Endothelial cell (in vitro differentiated cells): Measurements from ENCODE around the gene TMCC1. TPM values are rescaled to one million over a fixed set of nuclear protein-coding genes. Genes with fewer than 3 reads are reported as not detected.

ENCODE experiments used
- DNase-seq: peaks from one replicate; pipeline ENCODE4 v3.0.0; 2021; ENCODE audit warnings: low spot score
- H3K27ac Mint-ChIP-seq: one replicate; pipeline ENCODE4 v1.8.0; 2021; ENCODE audit warnings: mixed read lengths, inconsistent platforms; ENCODE audit not compliant: unreplicated experiment
- H3K27me3 Mint-ChIP-seq: one replicate; pipeline ENCODE4 v1.8.0; 2021; ENCODE audit warnings: mild to moderate bottlenecking, moderate library complexity, mixed read lengths, inconsistent platforms; ENCODE audit not compliant: unreplicated experiment
- H3K36me3 Mint-ChIP-seq: one replicate; pipeline ENCODE4 v1.8.0; 2021; ENCODE audit warnings: mild to moderate bottlenecking, low read depth, mixed read lengths, inconsistent platforms; ENCODE audit not compliant: unreplicated experiment
- H3K4me1 Mint-ChIP-seq: one replicate; pipeline ENCODE4 v1.8.0; 2021; ENCODE audit warnings: mild to moderate bottlenecking, mixed read lengths, inconsistent platforms; ENCODE audit not compliant: unreplicated experiment
- H3K4me3 Mint-ChIP-seq: one replicate; pipeline ENCODE4 v1.8.0; 2021; ENCODE audit warnings: mild to moderate bottlenecking, mixed read lengths, inconsistent platforms; ENCODE audit not compliant: unreplicated experiment
- H3K9me3 Mint-ChIP-seq: one replicate; pipeline ENCODE4 v1.8.0; 2021; ENCODE audit warnings: mixed read lengths, inconsistent platforms; ENCODE audit not compliant: unreplicated experiment
- CTCF ChIP-seq: fragments of 200-600 bp; sonication (generic); IDR thresholded peaks from one replicate; pipeline ENCODE4 v1.5.0; 2021; ENCODE audit warnings: antibody characterized with exemption; ENCODE audit not compliant: unreplicated experiment
- total RNA-seq: library from RNA; stranded (reverse); fragmentation: NEBNext Ultra II Directional; extraction: Animal tissue kit (Norgen Biotek cat#: 25700); gene quantifications from one replicate; pipeline ENCODE4 v1.2.1, GENCODE V29; 2021; ENCODE audit not compliant: unreplicated experiment

TMCC1 gene
- total RNA-seq, 1 donor from 2014 or later: 50.9 TPM

GRCh38 chr3:129892857-129893580 is 492 bp downstream of the TMCC1 start:
- Mint-ChIP-seq H3K36me3 (peaks cover 14% of the 10 kb centered on the region), H3K27ac (peak overlapping the region; percentile 95)
- TF ChIP-seq CTCF: no peak

GRCh38 chr3:129892486-129892856 is 1.0 kb downstream of the TMCC1 start:
- Mint-ChIP-seq H3K4me1 (peaks cover 49% of the 10 kb centered on the region), H3K27me3 (peaks cover 2% of the 10 kb centered on the region), H3K36me3 (peaks cover 18% of the 10 kb centered on the region), H3K27ac (peak overlapping the region; percentile 95), H3K4me3 (peak overlapping the region; percentile 97), H3K9me3 (no peaks in the 10 kb centered on the region)
- no peak for TF ChIP-seq CTCF
- no peak for DNase-seq

More at GRCh38 chr3:129892857-129893580, 492 bp downstream of the TMCC1 start:
- Mint-ChIP-seq H3K27me3 (peaks cover 2% of the 10 kb centered on the region), H3K9me3 (no peaks in the 10 kb centered on the region), H3K4me3 (peak overlapping the region; percentile 97), H3K4me1 (peaks cover 44% of the 10 kb centered on the region)
- DNase-seq: peak; percentile 66

- H3K36me3 Mint-ChIP-seq: peaks cover 12% of the 10 kb centered on the region
- H3K27ac Mint-ChIP-seq: peak overlapping the region; percentile 99
- H3K27me3 Mint-ChIP-seq: peaks cover 2% of the 10 kb centered on the region
- TF ChIP-seq CTCF: no peak
- no peaks in the 10 kb centered on the region for H3K9me3 Mint-ChIP-seq
- peak overlapping the region; percentile 97 for H3K4me3 Mint-ChIP-seq
- peaks cover 49% of the 10 kb centered on the region for H3K4me1 Mint-ChIP-seq
- no peak for DNase-seq
Measured at GRCh38 chr3:129890891-129891290, 2.6 kb downstream of the TMCC1 start.

- DNase-seq: peak; percentile 12
- Mint-ChIP-seq H3K36me3 (peaks cover 12% of the 10 kb centered on the region), H3K4me3 (peak overlapping the region; percentile 97), H3K27me3 (peaks cover 2% of the 10 kb centered on the region), H3K9me3 (no peaks in the 10 kb centered on the region), H3K27ac (peak overlapping the region; percentile 99), H3K4me1 (peaks cover 49% of the 10 kb centered on the region)
- no peak for TF ChIP-seq CTCF
Measured at GRCh38 chr3:129890125-129890524, 3.4 kb downstream of the TMCC1 start.

GRCh38 chr3:129888771-129889170 is 4.7 kb downstream of the TMCC1 start:
- peak overlapping the region; percentile 99 for H3K27ac Mint-ChIP-seq
- H3K4me3 Mint-ChIP-seq: peak overlapping the region; percentile 18
- H3K27me3 Mint-ChIP-seq: peaks cover under 1% of the 10 kb centered on the region
- peaks cover 43% of the 10 kb centered on the region for H3K4me1 Mint-ChIP-seq
- H3K36me3 Mint-ChIP-seq: peaks cover 6% of the 10 kb centered on the region
- no peak for DNase-seq
- TF ChIP-seq CTCF: no peak
- H3K9me3 Mint-ChIP-seq: no peaks in the 10 kb centered on the region
